Activated B cell treated with CpG ODN at 0.5 μM for 24 hours (primary cell): ENCODE measurements around the gene TSPAN32. TPM values are rescaled to one million over a fixed set of nuclear protein-coding genes. Genes with fewer than 3 reads are reported as not detected.

ENCODE experiments used
- ATAC-seq: fragments of 200-7000 bp; cut with Tn5 transposase; one replicate; pipeline ENCODE4 v1.10.0; 2021; ENCODE audit warnings: low read depth, mild to moderate bottlenecking, moderate library complexity
- CTCF ChIA-PET: fragments of 350-600 bp; sonication (Branson Sonifier 250); formaldehyde crosslinking; loops from one replicate; lab custom pipeline; 2021; ENCODE audit warnings: antibody characterized with exemption; lab: Charles Lee
- POLR2A ChIA-PET: fragments of 350-600 bp; sonication (Branson Sonifier 250); formaldehyde crosslinking; loops from one replicate; lab custom pipeline; 2021; ENCODE audit warnings: antibody characterized with exemption; lab: Charles Lee
- DNase-seq: peaks from one replicate; pipeline ENCODE4 v3.0.0; 2022
- H3K27ac Mint-ChIP-seq: one replicate; pipeline ENCODE4 v1.8.0; 2020; ENCODE audit warnings: mixed read lengths
- H3K27me3 Mint-ChIP-seq: one replicate; pipeline ENCODE4 v1.8.0; 2021; ENCODE audit warnings: mixed read lengths
- H3K36me3 Mint-ChIP-seq: one replicate; pipeline ENCODE4 v1.8.0; 2021; ENCODE audit warnings: low read depth, mixed read lengths
- H3K4me1 Mint-ChIP-seq: one replicate; pipeline ENCODE4 v1.8.0; 2021; ENCODE audit warnings: mixed read lengths
- H3K4me3 Mint-ChIP-seq: one replicate; pipeline ENCODE4 v1.8.0; 2020; ENCODE audit warnings: mild to moderate bottlenecking, mixed read lengths
- H3K9me3 Mint-ChIP-seq: one replicate; pipeline ENCODE4 v1.8.0; 2020; ENCODE audit warnings: mixed read lengths
- intact Hi-C: fragments of 100-400 bp; cut with micrococcal nuclease; formaldehyde crosslinking; loops from one replicate; pipeline ENCODE4 v1.15.1; 2024
- total RNA-seq: library from RNA; stranded (reverse); gene quantifications from 2 replicates; pipeline ENCODE4 v1.2.3, GENCODE V29; 2022
- TF ChIP-seq, protein P1 (sequence below): fragments of 200-600 bp; IDR thresholded peaks from one replicate; pipeline ENCODE4 v1.8.0; 2022; ENCODE audit warnings: antibody characterized with exemption, mild to moderate bottlenecking

The TSPAN32 gene
- total RNA-seq, 1 donor from 2014 or later = 7.3 TPM

DNA sequence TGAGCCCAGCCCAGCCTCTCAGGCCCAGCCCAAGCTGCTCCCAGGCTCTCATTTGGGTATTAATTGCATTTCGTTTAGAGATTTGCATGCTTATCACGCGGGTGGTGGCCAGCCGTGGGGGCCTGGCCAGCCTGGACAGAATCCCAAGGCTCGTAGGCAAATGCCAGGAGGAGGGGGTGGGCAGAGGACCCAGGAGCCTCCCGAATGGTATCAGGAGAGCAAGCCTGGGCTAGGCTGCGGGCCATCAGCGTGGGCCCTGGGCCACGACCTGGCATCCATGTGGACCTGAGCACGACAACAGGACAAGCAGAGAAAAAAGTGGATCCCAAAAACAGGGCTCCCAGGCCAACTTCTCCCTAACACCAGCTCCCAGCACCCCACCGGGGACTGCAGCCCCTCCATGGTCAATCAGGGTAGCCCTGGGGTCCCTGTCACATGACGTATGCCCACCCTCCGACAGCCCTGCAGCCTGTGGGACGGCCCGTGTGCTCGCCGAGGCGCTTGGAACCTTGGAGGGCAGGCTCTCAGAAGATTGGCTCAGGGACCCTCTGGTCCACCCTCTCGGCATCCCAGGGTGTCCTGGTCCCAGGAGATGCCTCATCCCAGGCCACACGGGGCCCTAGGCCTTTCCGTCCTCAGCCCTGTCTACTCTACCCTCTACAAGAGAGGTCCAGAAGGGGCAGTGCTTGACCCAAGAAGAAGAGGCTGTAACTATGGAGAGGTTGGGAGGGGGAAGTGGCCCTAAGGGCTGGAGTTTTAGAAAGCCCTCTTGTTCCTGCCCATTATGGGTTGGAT, 40.2 kb upstream of the TSPAN32 start:
- TF ChIP-seq, protein P1, sequence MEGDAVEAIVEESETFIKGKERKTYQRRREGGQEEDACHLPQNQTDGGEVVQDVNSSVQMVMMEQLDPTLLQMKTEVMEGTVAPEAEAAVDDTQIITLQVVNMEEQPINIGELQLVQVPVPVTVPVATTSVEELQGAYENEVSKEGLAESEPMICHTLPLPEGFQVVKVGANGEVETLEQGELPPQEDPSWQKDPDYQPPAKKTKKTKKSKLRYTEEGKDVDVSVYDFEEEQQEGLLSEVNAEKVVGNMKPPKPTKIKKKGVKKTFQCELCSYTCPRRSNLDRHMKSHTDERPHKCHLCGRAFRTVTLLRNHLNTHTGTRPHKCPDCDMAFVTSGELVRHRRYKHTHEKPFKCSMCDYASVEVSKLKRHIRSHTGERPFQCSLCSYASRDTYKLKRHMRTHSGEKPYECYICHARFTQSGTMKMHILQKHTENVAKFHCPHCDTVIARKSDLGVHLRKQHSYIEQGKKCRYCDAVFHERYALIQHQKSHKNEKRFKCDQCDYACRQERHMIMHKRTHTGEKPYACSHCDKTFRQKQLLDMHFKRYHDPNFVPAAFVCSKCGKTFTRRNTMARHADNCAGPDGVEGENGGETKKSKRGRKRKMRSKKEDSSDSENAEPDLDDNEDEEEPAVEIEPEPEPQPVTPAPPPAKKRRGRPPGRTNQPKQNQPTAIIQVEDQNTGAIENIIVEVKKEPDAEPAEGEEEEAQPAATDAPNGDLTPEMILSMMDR = no peak
- no peak for DNase-seq
- ChIA-PET CTCF (no interaction called here), POLR2A (no interaction called here)
- Mint-ChIP-seq H3K4me1 (peaks cover 15% of the 10 kb centered on the region), H3K4me3 (no peak overlapping the region), H3K9me3 (no peaks in the 10 kb centered on the region), H3K36me3 (no peaks in the 10 kb centered on the region), H3K27ac (no peak overlapping the region), H3K27me3 (no peaks in the 10 kb centered on the region)
- intact Hi-C loops = no loop called here
- no peak for ATAC-seq

DNA sequence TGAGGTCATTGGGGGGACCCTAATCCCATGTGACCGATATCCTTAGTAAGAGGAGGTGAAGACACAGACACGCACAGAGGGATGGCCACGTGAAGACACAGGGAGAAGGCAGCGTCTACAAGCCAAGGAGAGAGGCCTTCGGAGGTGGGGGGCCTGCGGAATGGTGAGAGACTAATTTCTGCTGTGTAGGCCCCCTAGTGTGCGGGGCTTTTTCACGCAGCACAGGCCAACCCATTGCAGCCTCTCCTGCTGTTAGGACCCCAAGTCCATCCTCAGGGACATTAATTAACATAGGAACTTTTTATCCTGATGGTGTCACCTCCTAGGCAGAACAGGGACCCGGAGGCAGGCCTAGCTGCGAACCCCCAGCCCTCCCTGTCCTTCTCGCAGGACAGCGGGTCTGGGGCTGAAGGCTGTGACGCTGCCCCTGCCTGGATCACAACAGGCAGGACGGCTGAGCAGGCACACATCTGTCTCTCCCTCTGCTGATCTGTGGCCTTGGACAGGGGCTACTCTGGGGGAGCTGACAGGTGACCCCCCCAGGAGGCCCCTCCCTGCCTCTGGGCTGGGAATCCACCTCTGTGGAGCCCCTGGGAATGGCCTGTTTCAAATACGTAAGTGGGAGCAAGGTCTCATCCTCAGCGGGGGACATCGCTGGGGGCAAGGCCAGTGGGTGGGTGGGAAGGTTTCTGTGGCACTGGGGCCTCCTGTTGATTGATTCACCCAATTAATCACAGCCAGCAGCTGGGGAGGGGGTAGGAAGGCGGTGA, 39.3 kb upstream of the TSPAN32 start:
- H3K27ac Mint-ChIP-seq = no peak overlapping the region
- ChIA-PET CTCF (no interaction called here), POLR2A (no interaction called here)
- no peaks in the 10 kb centered on the region for H3K36me3 Mint-ChIP-seq
- intact Hi-C loops = no loop called here
- TF ChIP-seq, protein P1 = no peak
- H3K4me1 Mint-ChIP-seq = peaks cover 22% of the 10 kb centered on the region
- ATAC-seq = no peak
- no peak overlapping the region for H3K4me3 Mint-ChIP-seq
- H3K27me3 Mint-ChIP-seq = no peaks in the 10 kb centered on the region
- no peaks in the 10 kb centered on the region for H3K9me3 Mint-ChIP-seq
- DNase-seq = no peak

DNA sequence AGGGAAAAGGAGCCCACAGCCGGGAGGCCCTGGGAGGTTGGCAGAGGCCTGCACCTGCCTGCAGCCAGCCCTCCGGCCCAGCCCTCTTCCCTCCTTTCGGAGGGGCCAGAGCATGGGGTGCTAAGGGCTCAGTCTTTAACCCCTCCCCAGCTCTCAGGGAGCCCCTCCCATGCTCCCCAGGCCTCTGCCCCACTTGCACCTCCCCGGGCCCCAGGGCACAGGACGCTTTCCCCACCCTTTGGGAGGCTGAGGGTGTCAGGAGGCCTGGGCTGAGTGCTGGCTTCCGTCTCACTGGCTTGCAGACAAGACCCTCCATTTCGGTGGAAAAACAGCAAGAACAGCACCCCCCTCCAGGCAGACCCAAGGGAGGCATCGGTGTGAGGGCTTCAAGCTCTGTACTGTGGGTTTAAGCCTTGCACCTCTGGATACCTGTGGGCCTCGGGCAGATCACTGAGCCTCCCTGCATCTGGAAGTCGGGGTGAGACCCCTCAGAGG, 38.7 kb upstream of the TSPAN32 start:
- H3K9me3 Mint-ChIP-seq = no peaks in the 10 kb centered on the region
- intact Hi-C loops = no loop called here
- ChIA-PET POLR2A (no interaction called here), CTCF (no interaction called here)
- no peak overlapping the region for H3K27ac Mint-ChIP-seq
- DNase-seq (no peak), ATAC-seq (no peak)
- H3K36me3 Mint-ChIP-seq = no peaks in the 10 kb centered on the region
- TF ChIP-seq, protein P1 = no peak
- H3K4me3 Mint-ChIP-seq = no peak overlapping the region
- no peaks in the 10 kb centered on the region for H3K27me3 Mint-ChIP-seq
- peaks cover 28% of the 10 kb centered on the region for H3K4me1 Mint-ChIP-seq

DNA sequence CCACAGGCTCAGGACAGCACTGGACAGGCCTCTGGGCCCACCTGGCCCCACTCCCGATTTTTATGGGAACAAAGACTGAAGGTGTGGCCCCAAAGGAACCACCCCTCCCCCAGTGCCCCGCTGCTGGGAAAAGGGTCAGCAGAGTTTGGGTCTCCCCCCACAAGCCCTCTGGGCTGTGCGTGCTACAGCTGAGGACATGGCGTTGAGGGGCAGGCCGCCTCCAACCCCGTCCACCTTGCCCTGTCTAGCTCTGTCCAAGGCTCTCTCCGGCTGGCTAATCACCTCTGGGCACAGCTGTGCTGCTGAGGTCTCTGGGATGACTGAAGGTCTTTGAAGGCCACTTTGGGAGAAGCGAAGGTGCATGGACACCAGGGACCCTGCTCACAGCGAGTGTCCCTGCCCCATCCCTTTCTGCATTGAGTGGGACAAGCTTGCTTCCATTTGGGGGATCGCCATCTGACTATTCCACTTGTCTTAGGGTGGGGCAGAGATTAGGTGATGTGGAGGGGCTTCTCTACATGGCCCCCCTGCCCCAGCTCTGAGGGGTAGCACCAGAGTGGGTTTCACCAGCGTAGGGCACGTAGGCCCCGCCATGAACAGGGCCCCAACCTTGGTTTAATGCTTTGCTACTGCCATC, 38.0 kb upstream of the TSPAN32 start:
- TF ChIP-seq, protein P1 = no peak
- Mint-ChIP-seq H3K4me1 (peaks cover 34% of the 10 kb centered on the region), H3K4me3 (no peak overlapping the region), H3K9me3 (no peaks in the 10 kb centered on the region), H3K27me3 (no peaks in the 10 kb centered on the region), H3K36me3 (no peaks in the 10 kb centered on the region), H3K27ac (no peak overlapping the region)
- intact Hi-C loops = loop anchor here (2.0 kb wide), 1 partner anchor 67 kb away; no protein-coding TSS in a partner anchor
- ChIA-PET CTCF (no interaction called here), POLR2A (no interaction called here)
- ATAC-seq = no peak
- DNase-seq = no peak
